ENCODE measurements around the gene ALCAM. TPM values are rescaled to one million over a fixed set of nuclear protein-coding genes. Genes with fewer than 3 reads are reported as not detected.

The ALCAM gene
- total RNA-seq, 2 experiments from 2014 or later: 47.7 to 51.3 TPM

DNA sequence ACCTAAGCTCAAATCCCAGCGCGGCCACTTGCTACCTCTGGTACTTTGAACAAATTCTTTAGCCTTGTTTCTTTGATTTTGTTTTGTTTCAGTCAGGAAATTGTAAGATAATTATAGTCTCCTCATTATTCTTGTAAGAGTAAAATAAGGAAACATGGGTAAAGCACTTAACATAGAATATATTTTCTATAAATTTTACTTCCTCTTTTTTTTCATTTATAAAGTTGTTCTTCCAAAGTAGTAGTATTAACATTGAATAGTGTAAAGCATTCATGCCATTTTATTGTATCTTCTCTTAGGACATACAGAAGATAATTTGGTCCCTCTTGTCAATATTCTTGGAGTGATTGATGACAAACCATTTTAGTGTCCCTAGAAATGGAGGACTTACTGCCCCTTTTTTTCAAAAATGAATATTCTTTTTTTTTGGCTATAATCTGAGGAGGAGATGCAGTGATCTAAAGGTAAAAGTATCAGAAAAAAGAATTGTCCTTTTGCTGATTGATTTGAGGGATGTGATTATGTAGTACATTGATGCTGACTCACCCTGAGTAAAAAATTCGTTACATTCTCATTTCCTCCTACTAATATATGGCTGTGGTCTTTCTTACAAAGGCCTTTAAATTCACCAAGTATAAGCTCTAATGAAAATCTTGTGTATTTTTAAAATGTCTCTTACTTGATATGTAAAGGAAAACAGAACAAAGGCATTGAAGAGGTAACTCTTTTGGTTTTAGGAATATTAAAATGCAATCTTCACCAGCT is 51.0 kb downstream of the ALCAM start:
- no peak for TF ChIP-seq EZH2phosphoT487 (IDR thresholded peaks at IDR 0.05; ENCODE audit: borderline replicate concordance, low read depth, low read length)
- TF ChIP-seq, protein P1, sequence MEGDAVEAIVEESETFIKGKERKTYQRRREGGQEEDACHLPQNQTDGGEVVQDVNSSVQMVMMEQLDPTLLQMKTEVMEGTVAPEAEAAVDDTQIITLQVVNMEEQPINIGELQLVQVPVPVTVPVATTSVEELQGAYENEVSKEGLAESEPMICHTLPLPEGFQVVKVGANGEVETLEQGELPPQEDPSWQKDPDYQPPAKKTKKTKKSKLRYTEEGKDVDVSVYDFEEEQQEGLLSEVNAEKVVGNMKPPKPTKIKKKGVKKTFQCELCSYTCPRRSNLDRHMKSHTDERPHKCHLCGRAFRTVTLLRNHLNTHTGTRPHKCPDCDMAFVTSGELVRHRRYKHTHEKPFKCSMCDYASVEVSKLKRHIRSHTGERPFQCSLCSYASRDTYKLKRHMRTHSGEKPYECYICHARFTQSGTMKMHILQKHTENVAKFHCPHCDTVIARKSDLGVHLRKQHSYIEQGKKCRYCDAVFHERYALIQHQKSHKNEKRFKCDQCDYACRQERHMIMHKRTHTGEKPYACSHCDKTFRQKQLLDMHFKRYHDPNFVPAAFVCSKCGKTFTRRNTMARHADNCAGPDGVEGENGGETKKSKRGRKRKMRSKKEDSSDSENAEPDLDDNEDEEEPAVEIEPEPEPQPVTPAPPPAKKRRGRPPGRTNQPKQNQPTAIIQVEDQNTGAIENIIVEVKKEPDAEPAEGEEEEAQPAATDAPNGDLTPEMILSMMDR (conservative IDR thresholded peaks at IDR 0.05; ENCODE audit: low read length): no peak
- ChIA-PET POLR2A (interaction anchor here (0.6 to 1.2 kb wide), 7 partner anchors 14 to 1858 kb away, joined by 3 to 5 read pairs (median 3); no protein-coding TSS in a partner anchor), CTCF (ENCODE audit: unreplicated experiment) (no interaction called here)
- Histone ChIP-seq H3K36me3 (ENCODE audit: insufficient read depth, low read length) (no peaks in the 10 kb centered on the region), H2AFZ (ENCODE audit: low read length) (no peak overlapping the region; the same call in 1 of the 2 replicates), H3K9me3 (ENCODE audit: low read length) (no peaks in the 10 kb centered on the region), H3K4me3 (ENCODE audit: low read depth, low read length, poor library complexity, severe bottlenecking) (no peak overlapping the region), H3K27ac (ENCODE audit: low read depth, low read length, poor library complexity, severe bottlenecking) (no peak overlapping the region), H3K79me2 (ENCODE audit: insufficient read depth, low read depth, low read length) (peaks cover 6% of the 10 kb centered on the region; the same call in 1 of the 2 replicates), H3K4me1 (ENCODE audit: insufficient read depth, low read length, poor library complexity, severe bottlenecking) (peaks cover 21% of the 10 kb centered on the region), H3K9me2 (ENCODE audit: insufficient read depth, low read length) (no peaks in the 10 kb centered on the region), H4K20me1 (ENCODE audit: insufficient read depth, low read length) (no peaks in the 10 kb centered on the region), H3K4me2 (ENCODE audit: low read length) (peak overlapping the region; percentile 51)
- BruUV-seq (replicated peaks): no TSS peak
- peak; percentile 2 for DNase-seq (ENCODE audit: low spot score)
- intact Hi-C loops (cut with micrococcal nuclease; ENCODE audit: unreplicated experiment): no loop called here

DNA sequence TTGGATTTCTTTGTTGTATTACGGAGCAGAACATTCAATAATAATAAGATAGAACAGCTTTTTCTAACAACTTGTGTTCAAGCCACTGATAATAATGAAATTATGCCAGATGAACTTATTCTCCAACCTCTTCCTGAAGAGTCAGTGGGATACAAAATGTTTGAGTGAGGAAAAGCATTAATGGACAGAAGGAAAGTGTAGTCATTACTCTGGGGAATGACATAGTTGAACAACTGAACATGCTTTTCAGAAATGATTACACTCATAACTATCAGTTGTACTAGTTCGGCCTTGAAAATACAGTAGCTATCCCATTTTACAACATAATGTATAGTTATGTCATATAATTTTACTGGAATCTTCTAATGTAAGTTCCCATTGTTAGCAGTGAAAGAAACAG is 55.9 kb downstream of the ALCAM start:
- Histone ChIP-seq H3K9me2 (ENCODE audit: insufficient read depth, low read length) (no peaks in the 10 kb centered on the region), H3K4me1 (ENCODE audit: insufficient read depth, low read length, poor library complexity, severe bottlenecking) (peaks cover 10% of the 10 kb centered on the region), H3K9me3 (ENCODE audit: low read length) (no peaks in the 10 kb centered on the region), H3K79me2 (ENCODE audit: insufficient read depth, low read depth, low read length) (peaks cover 6% of the 10 kb centered on the region; the same call in 1 of the 2 replicates), H3K36me3 (ENCODE audit: insufficient read depth, low read length) (no peaks in the 10 kb centered on the region), H3K27ac (ENCODE audit: low read depth, low read length, poor library complexity, severe bottlenecking) (no peak overlapping the region), H2AFZ (ENCODE audit: low read length) (no peak overlapping the region), H3K4me2 (ENCODE audit: low read length) (no peak overlapping the region), H4K20me1 (ENCODE audit: insufficient read depth, low read length) (no peaks in the 10 kb centered on the region; the same call in 1 of the 2 replicates), H3K4me3 (ENCODE audit: low read depth, low read length, poor library complexity, severe bottlenecking) (no peak overlapping the region)
- BruUV-seq (replicated peaks): no TSS peak
- ChIA-PET CTCF (ENCODE audit: unreplicated experiment) (no interaction called here), POLR2A (interaction anchor here (0.7 to 1.4 kb wide), 5 partner anchors 8 to 1280 kb away, joined by 3 to 7 read pairs (median 4); no protein-coding TSS in a partner anchor)
- no peak for TF ChIP-seq EZH2phosphoT487 (IDR thresholded peaks at IDR 0.05; ENCODE audit: borderline replicate concordance, low read depth, low read length)
- TF ChIP-seq, protein P1 (conservative IDR thresholded peaks at IDR 0.05; ENCODE audit: low read length): no peak
- intact Hi-C loops (cut with micrococcal nuclease; ENCODE audit: unreplicated experiment): no loop called here
- DNase-seq (ENCODE audit: low spot score): no peak

DNA sequence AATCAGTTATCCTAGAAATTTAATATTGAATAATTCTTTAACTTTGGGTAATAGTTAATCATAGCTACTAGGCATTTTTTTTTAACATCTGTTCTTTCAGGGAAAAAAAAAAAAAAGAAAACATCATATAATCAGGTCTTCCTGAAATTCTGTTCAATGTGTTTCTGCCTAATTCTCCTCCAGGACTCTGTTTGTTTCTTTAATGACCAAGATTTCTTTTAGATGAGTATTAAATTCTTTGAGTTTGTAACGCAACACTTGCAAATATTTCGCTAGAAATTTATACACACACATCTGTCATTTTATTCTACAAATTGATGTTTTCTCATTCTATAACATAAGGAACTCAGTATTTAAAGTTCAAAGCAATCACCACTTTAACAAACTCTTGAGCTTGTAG is 56.7 kb downstream of the ALCAM start:
- intact Hi-C loops (cut with micrococcal nuclease; ENCODE audit: unreplicated experiment): no loop called here
- Histone ChIP-seq H3K9me3 (ENCODE audit: low read length) (no peaks in the 10 kb centered on the region), H3K9me2 (ENCODE audit: insufficient read depth, low read length) (no peaks in the 10 kb centered on the region), H3K4me1 (ENCODE audit: insufficient read depth, low read length, poor library complexity, severe bottlenecking) (peaks cover 3% of the 10 kb centered on the region), H3K79me2 (ENCODE audit: insufficient read depth, low read depth, low read length) (peaks cover 6% of the 10 kb centered on the region; the same call in 1 of the 2 replicates), H4K20me1 (ENCODE audit: insufficient read depth, low read length) (no peaks in the 10 kb centered on the region; the same call in 1 of the 2 replicates), H3K36me3 (ENCODE audit: insufficient read depth, low read length) (no peaks in the 10 kb centered on the region), H2AFZ (ENCODE audit: low read length) (no peak overlapping the region), H3K27ac (ENCODE audit: low read depth, low read length, poor library complexity, severe bottlenecking) (no peak overlapping the region), H3K4me3 (ENCODE audit: low read depth, low read length, poor library complexity, severe bottlenecking) (no peak overlapping the region), H3K4me2 (ENCODE audit: low read length) (no peak overlapping the region)
- BruUV-seq (replicated peaks): no TSS peak
- no peak for TF ChIP-seq EZH2phosphoT487 (IDR thresholded peaks at IDR 0.05; ENCODE audit: borderline replicate concordance, low read depth, low read length)
- TF ChIP-seq, protein P1 (conservative IDR thresholded peaks at IDR 0.05; ENCODE audit: low read length): no peak
- CTCF ChIA-PET (ENCODE audit: unreplicated experiment): no interaction called here
- POLR2A ChIA-PET: interaction anchor here (0.7 to 1.4 kb wide), 8 partner anchors 9 to 1279 kb away, joined by 3 to 7 read pairs (median 4); no protein-coding TSS in a partner anchor
- no peak for DNase-seq (ENCODE audit: low spot score)

All from OCI-LY7 (cell line).